Tibial nerve (tissue), 4 donors: Measurements from ENCODE around the gene FNBP1L. TPM values are rescaled to one million over a fixed set of nuclear protein-coding genes. Genes with fewer than 3 reads are reported as not detected.

ENCODE experiments used
- DNase-seq, 2 donors: peaks; one replicate each; pipeline ENCODE4 v3.0.0-alpha.2; 2019; ENCODE audit warnings: low spot score in 2 of 2
- H3K27ac ChIP-seq, 4 donors: fragments of 200-600 bp; sonication (generic) in 3 of 4; one replicate each; pipeline ENCODE4 v1.5.1; 2017 to 2019; ENCODE audit warnings: mild to moderate bottlenecking in 1 of 4
- H3K27me3 ChIP-seq, 2 donors: fragments of 200-600 bp; sonication (generic) in 1 of 2; one replicate each; pipeline versions ENCODE4 v1.5.1 to v1.6.0; 2017 to 2019
- H3K36me3 ChIP-seq, 3 donors: fragments of 200-600 bp; sonication (generic); one replicate each; pipeline ENCODE4 v1.5.1; 2018 to 2019
- H3K4me1 ChIP-seq, 4 donors: fragments of 200-600 bp; sonication (generic) in 3 of 4; one replicate each; pipeline ENCODE4 v1.5.1; 2017 to 2019
- H3K4me3 ChIP-seq, 4 donors: fragments of 200-600 bp; sonication (generic) in 3 of 4; one replicate each; pipeline ENCODE4 v1.5.1; 2017 to 2019; ENCODE audit warnings: mild to moderate bottlenecking in 1 of 4, moderate library complexity in 1 of 4
- H3K9me3 ChIP-seq, 4 donors: fragments of 200-600 bp; sonication (generic) in 3 of 4; one replicate each; pipeline ENCODE4 v1.5.1; 2017 to 2019
- EP300 ChIP-seq, 2 donors: sonication (generic); formaldehyde crosslinking; IDR thresholded peaks; one replicate each; pipeline ENCODE4 v1.6.1; 2017; ENCODE audit warnings: antibody characterized with exemption in 2 of 2, mild to moderate bottlenecking in 1 of 2
- POLR2A ChIP-seq, 2 donors: fragments of 450-650 bp; IDR thresholded peaks; one replicate each; pipeline ENCODE4 v1.6.1; 2017; ENCODE audit warnings: antibody characterized with exemption in 2 of 2, mild to moderate bottlenecking in 2 of 2, moderate library complexity in 2 of 2
- WGBS, 2 donors: methylation state at CpG; one replicate each; pipeline ENCODE4 v1.1.5; 2018; 5-methylcytosine and 5-hydroxymethylcytosine counted together
- total RNA-seq, 4 donors: library from RNA; depleted of rRNA; stranded (reverse); fragments of >200 nt; gene quantifications; one replicate each; pipeline ENCODE4 v1.1.0, GENCODE V29; 2016
- TF ChIP-seq, protein P1 (sequence below), 5 experiments: fragments of 200-600 bp in 3 of 5; fragments of 450-650 bp in 2 of 5; sonication (generic) in 3 of 5; IDR thresholded peaks; one replicate each; pipeline ENCODE4 v1.5.1; 2016 to 2019; ENCODE audit warnings: antibody characterized with exemption in 5 of 5, mild to moderate bottlenecking in 3 of 5, moderate library complexity in 2 of 5

FNBP1L gene
- total RNA-seq, 4 donors from 2014 or later = 18.3 to 23.2 (median 20.5) TPM

DNA sequence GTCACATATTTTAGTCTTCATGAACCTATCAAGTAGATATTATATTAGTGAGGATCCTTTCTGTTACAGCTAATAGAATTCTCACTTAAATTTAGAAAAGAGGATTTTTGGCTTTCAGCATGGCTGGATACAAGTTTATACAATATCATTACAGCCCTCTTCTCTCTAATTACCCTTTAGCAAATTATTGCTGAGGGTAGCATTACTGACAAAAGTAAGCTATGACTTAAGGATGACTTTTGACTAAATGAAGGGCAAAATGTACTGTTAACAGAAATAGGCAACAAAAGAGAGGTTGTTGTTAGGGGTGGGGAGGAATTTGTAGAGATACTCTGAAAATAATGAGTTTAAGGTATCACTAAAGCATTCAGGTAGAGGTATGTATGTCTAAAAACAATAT lies 85.8 kb downstream of the FNBP1L start:
- no peak overlapping the region for H3K4me3 ChIP-seq
- peaks cover 0 to 29% (median 0%) of the 10 kb centered on the region in 3 donors for H3K36me3 ChIP-seq
- no peak overlapping the region for H3K27ac ChIP-seq
- TF ChIP-seq, protein P1, sequence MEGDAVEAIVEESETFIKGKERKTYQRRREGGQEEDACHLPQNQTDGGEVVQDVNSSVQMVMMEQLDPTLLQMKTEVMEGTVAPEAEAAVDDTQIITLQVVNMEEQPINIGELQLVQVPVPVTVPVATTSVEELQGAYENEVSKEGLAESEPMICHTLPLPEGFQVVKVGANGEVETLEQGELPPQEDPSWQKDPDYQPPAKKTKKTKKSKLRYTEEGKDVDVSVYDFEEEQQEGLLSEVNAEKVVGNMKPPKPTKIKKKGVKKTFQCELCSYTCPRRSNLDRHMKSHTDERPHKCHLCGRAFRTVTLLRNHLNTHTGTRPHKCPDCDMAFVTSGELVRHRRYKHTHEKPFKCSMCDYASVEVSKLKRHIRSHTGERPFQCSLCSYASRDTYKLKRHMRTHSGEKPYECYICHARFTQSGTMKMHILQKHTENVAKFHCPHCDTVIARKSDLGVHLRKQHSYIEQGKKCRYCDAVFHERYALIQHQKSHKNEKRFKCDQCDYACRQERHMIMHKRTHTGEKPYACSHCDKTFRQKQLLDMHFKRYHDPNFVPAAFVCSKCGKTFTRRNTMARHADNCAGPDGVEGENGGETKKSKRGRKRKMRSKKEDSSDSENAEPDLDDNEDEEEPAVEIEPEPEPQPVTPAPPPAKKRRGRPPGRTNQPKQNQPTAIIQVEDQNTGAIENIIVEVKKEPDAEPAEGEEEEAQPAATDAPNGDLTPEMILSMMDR (IDR thresholded peaks at IDR 0.05) = no peak
- TF ChIP-seq EP300 (IDR thresholded peaks at IDR 0.05) = no peak
- TF ChIP-seq POLR2A (IDR thresholded peaks at IDR 0.05) = no peak
- H3K4me1 ChIP-seq = no peaks in the 10 kb centered on the region
- no peak for DNase-seq
- H3K27me3 ChIP-seq = no peaks in the 10 kb centered on the region
- no peaks in the 10 kb centered on the region for H3K9me3 ChIP-seq

DNA sequence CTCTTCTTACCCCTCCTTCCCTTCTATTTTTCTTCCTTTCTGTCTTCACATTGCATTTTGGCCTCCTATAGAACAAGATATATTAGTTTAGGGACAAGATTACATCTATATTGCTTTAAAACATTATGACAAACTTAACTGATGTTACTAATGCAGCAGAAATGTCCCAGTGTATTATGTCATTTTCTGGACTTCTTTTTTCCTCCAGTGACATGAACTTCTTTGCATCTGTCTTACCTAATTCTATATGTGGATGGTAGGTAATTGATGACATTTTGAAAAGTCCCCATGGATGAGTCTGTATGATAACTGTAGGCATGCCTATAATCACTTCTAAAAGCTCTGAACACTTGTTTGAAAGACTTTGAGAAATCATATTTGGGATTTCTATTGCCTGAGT lies 89.5 kb downstream of the FNBP1L start:
- H3K9me3 ChIP-seq = no peaks in the 10 kb centered on the region
- H3K36me3 ChIP-seq = peaks cover 0 to 14% (median 0%) of the 10 kb centered on the region in 3 donors
- H3K27me3 ChIP-seq = no peaks in the 10 kb centered on the region
- no peak overlapping the region for H3K27ac ChIP-seq
- no peaks in the 10 kb centered on the region for H3K4me1 ChIP-seq
- DNase-seq = no peak
- no peak overlapping the region for H3K4me3 ChIP-seq
- TF ChIP-seq POLR2A (IDR thresholded peaks at IDR 0.05) = no peak
- TF ChIP-seq, protein P1 (IDR thresholded peaks at IDR 0.05) = no peak
- no peak for TF ChIP-seq EP300 (IDR thresholded peaks at IDR 0.05)

DNA sequence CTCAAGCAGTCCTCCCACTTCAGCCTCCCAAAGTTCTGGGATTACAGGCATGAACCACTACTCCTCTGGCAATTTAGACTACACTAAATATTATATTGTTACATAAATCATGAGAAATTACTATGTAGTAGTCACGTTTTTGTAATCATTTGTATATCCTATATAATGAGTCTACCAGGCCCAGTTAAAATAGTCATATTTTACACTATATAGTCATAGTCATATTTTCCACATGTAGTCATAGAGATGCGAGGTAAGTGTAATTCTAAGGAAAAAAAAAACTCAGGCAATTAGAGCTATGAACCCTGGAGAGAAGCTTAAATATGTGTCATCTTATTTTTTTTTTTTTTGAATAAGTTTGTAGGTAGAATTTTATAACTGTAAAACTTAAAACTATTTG lies 90.0 kb downstream of the FNBP1L start:
- no peaks in the 10 kb centered on the region for H3K27me3 ChIP-seq

DNA sequence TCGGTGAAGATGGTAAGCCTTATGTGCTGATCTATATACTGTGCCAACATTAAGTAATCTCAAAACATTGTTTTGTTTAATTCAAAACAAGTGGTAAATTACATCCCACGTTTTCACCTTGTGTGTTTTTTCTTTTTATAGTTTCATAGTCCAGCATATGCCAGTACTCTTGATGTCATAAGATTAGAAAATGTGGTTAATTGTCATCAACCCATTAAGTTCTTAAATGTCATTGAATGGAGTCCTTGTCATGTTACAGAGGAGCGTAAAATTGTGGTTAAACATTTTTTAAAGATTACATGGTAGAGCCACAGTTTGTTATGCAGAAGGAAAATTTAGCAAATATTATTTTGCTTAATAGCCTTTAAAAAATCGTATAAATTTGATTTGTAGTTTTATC lies 93.1 kb downstream of the FNBP1L start:
- DNase-seq = no peak
- no peaks in the 10 kb centered on the region for H3K36me3 ChIP-seq
- 78 to 80% methylated on average over 4 of the region's 4 CpGs for WGBS, 2 donors
- no peak overlapping the region for H3K4me3 ChIP-seq
- TF ChIP-seq POLR2A (IDR thresholded peaks at IDR 0.05) = no peak
- TF ChIP-seq EP300 (IDR thresholded peaks at IDR 0.05) = no peak
- TF ChIP-seq, protein P1 (IDR thresholded peaks at IDR 0.05) = no peak
- no peaks in the 10 kb centered on the region for H3K9me3 ChIP-seq
- no peaks in the 10 kb centered on the region for H3K4me1 ChIP-seq
- H3K27me3 ChIP-seq = no peaks in the 10 kb centered on the region
- no peak overlapping the region for H3K27ac ChIP-seq

More for the DNA sequence above, 90.0 kb downstream of the FNBP1L start:
- Histone ChIP-seq H3K4me3 (no peak overlapping the region), H3K9me3 (no peaks in the 10 kb centered on the region), H3K4me1 (no peaks in the 10 kb centered on the region), H3K36me3 (peaks cover 0 to 9% (median 0%) of the 10 kb centered on the region in 3 donors), H3K27ac (no peak overlapping the region)
- 66 to 76% methylated on average over 2 of the region's 2 CpGs for WGBS, 2 donors
- TF ChIP-seq EP300 (IDR thresholded peaks at IDR 0.05) (no peak), POLR2A (IDR thresholded peaks at IDR 0.05) (no peak)
- DNase-seq = no peak

DNA sequence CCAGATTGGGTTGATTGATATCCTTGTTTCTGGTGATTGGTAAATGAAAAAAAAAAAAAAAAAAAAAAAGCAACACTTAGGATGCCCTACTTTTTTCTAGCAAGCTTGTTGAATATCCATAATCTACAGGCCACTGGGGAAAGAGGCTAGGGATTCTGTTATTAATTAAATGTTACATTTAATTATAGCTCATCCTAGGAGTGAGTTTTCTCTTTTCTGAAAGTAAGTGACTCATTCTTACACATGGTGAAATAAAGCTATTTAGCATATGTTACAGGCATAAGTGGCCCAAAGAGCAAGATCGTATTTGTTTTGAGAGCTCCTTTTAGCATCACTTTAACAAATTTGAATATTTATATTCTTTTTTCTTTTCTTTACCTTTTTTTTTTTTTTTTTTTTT lies 94.5 kb downstream of the FNBP1L start:
- TF ChIP-seq POLR2A (IDR thresholded peaks at IDR 0.05) (no peak), EP300 (IDR thresholded peaks at IDR 0.05) (no peak)
- TF ChIP-seq, protein P1 (IDR thresholded peaks at IDR 0.05) = no peak
- WGBS, 2 donors = 94 to 97% methylated on average over 1 of the region's 1 CpG
- Histone ChIP-seq H3K36me3 (no peaks in the 10 kb centered on the region), H3K9me3 (no peaks in the 10 kb centered on the region), H3K4me1 (no peaks in the 10 kb centered on the region), H3K27me3 (no peaks in the 10 kb centered on the region), H3K4me3 (no peak overlapping the region), H3K27ac (no peak overlapping the region)
- DNase-seq = no peak
